ENCODE data around the gene SLC30A7.

DNA sequence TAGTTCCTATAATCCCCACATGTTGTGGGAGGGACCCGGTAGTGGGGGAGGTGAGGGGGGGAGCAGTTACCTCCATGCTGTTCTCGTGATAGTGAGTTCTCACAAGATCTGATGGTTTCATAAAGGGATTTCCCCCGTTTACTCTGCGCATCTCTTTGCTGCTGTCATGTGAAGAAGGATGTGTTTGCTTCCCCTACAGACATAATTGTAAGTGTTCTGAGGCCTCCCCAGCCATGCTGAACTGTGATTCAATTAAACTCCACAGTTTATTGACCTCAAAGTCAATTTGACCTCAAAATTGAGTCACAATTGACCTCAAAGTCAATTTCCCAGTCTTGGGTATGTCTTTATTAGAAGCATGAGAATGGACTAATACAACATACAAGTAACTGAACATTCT is 110.0 kb downstream of the SLC30A7 start:
- TF ChIP-seq, protein P1, sequence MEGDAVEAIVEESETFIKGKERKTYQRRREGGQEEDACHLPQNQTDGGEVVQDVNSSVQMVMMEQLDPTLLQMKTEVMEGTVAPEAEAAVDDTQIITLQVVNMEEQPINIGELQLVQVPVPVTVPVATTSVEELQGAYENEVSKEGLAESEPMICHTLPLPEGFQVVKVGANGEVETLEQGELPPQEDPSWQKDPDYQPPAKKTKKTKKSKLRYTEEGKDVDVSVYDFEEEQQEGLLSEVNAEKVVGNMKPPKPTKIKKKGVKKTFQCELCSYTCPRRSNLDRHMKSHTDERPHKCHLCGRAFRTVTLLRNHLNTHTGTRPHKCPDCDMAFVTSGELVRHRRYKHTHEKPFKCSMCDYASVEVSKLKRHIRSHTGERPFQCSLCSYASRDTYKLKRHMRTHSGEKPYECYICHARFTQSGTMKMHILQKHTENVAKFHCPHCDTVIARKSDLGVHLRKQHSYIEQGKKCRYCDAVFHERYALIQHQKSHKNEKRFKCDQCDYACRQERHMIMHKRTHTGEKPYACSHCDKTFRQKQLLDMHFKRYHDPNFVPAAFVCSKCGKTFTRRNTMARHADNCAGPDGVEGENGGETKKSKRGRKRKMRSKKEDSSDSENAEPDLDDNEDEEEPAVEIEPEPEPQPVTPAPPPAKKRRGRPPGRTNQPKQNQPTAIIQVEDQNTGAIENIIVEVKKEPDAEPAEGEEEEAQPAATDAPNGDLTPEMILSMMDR (IDR thresholded peaks at IDR 0.05; ENCODE audit: low read length), result no peak
- no peak for TF ChIP-seq EZH2 (IDR thresholded peaks at IDR 0.05; ENCODE audit: borderline replicate concordance, low read length)

All from OCI-LY1 (cell line).